ENCODE data around the gene REV3L.

Gene REV3L

GRCh38 chr6:111254004-111254778, 228.8 kb downstream of the REV3L start:
- H3K4me3 ChIP-seq (replicated peaks; ENCODE audit: low read depth, low read length) = no peak overlapping the region
- no peak for DNase-seq (ENCODE audit: extremely low read depth, low read depth)
- TF ChIP-seq CTCF (IDR thresholded peaks at IDR 0.05; ENCODE audit: low read depth, low read length, missing control alignments) = no peak

GRCh38 chr6:111252726-111253125, 230.3 kb downstream of the REV3L start:
- TF ChIP-seq CTCF (IDR thresholded peaks at IDR 0.05; ENCODE audit: low read depth, low read length, missing control alignments) = no peak
- DNase-seq (ENCODE audit: extremely low read depth, low read depth) = no peak

GRCh38 chr6:111250791-111251354, 232.1 kb downstream of the REV3L start:
- no peak for DNase-seq (ENCODE audit: extremely low read depth, low read depth)
- no peak overlapping the region for H3K4me3 ChIP-seq (replicated peaks; ENCODE audit: low read depth, low read length)

More at GRCh38 chr6:111252726-111253125, 230.3 kb downstream of the REV3L start:
- no peak overlapping the region for H3K4me3 ChIP-seq (replicated peaks; ENCODE audit: low read depth, low read length)

More at GRCh38 chr6:111250791-111251354, 232.1 kb downstream of the REV3L start:
- no peak for TF ChIP-seq CTCF (IDR thresholded peaks at IDR 0.05; ENCODE audit: low read depth, low read length, missing control alignments)

All from HFF-Myc (cell line).